Endothelial cell of umbilical vein (primary cell): ENCODE data around the gene PIEZO2. TPM values are rescaled to one million over a fixed set of nuclear protein-coding genes. Genes with fewer than 3 reads are reported as not detected.

Experiments used
- BruUV-seq: library from RNA; stranded (reverse); fragments of 400-500 nt; replicated peaks from 2 replicates; lab custom pipeline; 2021; lab: Mats Ljungman, UMichigan
- CTCF ChIA-PET: fragments of 300-600, 350-600 bp; sonication (Branson Sonifier 250); formaldehyde crosslinking; loops from one replicate; lab custom pipeline; 2021; ENCODE audit warnings: antibody characterized with exemption, inconsistent platforms; lab: Charles Lee
- POLR2A ChIA-PET: fragments of 300-600, 350-600 bp; sonication (Branson Sonifier 250); formaldehyde crosslinking; loops from one replicate; lab custom pipeline; 2021; ENCODE audit warnings: antibody characterized with exemption, inconsistent platforms; lab: Charles Lee
- DNase-seq: peaks from one replicate; pipeline ENCODE4 v3.0.0-alpha.2; 2011; ENCODE audit warnings: low read depth, low spot score
- FAIRE-seq: peaks from 2 replicates; lab custom pipeline; 2011; peaks lifted over from hg19 to GRCh38; lab: Jason Lieb, UNC
- H2AFZ ChIP-seq: 2 replicates; pipeline ENCODE4 v1.6.0; 2012; ENCODE audit warnings: low read depth, low read length, control low read depth, inconsistent platforms
- H3K27ac ChIP-seq: 2 replicates; pipeline ENCODE4 v1.5.1; 2011; ENCODE audit warnings: low read depth, mild to moderate bottlenecking, control low read depth, low read length, moderate library complexity; ENCODE audit not compliant: insufficient read depth
- H3K27me3 ChIP-seq, 2 experiments: 2 replicates each; pipeline versions ENCODE4 v1.6.0 to v1.6.1; 2011; ENCODE audit warnings: low read length in 2 of 2, mixed read lengths in 1 of 2; ENCODE audit not compliant: control insufficient read depth in 2 of 2, insufficient read depth in 2 of 2
- H3K36me3 ChIP-seq, 2 experiments: 2 replicates in 1 of 2; 3 replicates in 1 of 2; pipeline ENCODE4 v1.5.1; 2011; ENCODE audit warnings: low read length in 2 of 2, mild to moderate bottlenecking in 1 of 2, moderate library complexity in 1 of 2; ENCODE audit not compliant: control insufficient read depth in 2 of 2, insufficient read depth in 2 of 2; ENCODE audit errors: extremely low read depth in 1 of 2
- H3K4me1 ChIP-seq: 3 replicates; pipeline ENCODE4 v1.5.1; 2011; ENCODE audit warnings: mild to moderate bottlenecking, low read length; ENCODE audit not compliant: control insufficient read depth, insufficient read depth; ENCODE audit errors: extremely low read depth
- H3K4me2 ChIP-seq: 2 replicates; pipeline ENCODE4 v1.6.1; 2011; ENCODE audit warnings: low read length, control low read depth, mixed read lengths; ENCODE audit not compliant: insufficient read depth
- H3K4me3 ChIP-seq, 3 experiments: fragments of 200-600 bp in 1 of 3; sonication (generic), shearing (Covaris generic) in 1 of 3; replicated peaks in 1 of 3; 2 replicates each; pipeline ENCODE4 v1.5.1; 2011 to 2016; ENCODE audit warnings: control low read depth in 3 of 3, low read length in 3 of 3, mild to moderate bottlenecking in 2 of 3, inconsistent platforms in 1 of 3, low read depth in 1 of 3, moderate library complexity in 1 of 3; ENCODE audit not compliant: insufficient read depth in 1 of 3
- H3K79me2 ChIP-seq: 2 replicates; pipeline ENCODE4 v1.6.0; 2012; ENCODE audit warnings: low read length, inconsistent platforms; ENCODE audit not compliant: control insufficient read depth, insufficient read depth
- H3K9ac ChIP-seq: replicated peaks from 2 replicates; pipeline ENCODE3; 2011; ENCODE audit warnings: low read length, control low read depth; ENCODE audit not compliant: insufficient read depth; ENCODE audit errors: extremely low read depth
- H3K9me1 ChIP-seq: replicated peaks from 3 replicates; pipeline ENCODE4 v1.6.0; 2011; ENCODE audit warnings: mild to moderate bottlenecking, low read length; ENCODE audit not compliant: control insufficient read depth, insufficient read depth; ENCODE audit errors: extremely low read depth
- H3K9me3 ChIP-seq: replicated peaks from 2 replicates; pipeline ENCODE4 v1.5.1; 2012; ENCODE audit warnings: low read length, inconsistent platforms; ENCODE audit not compliant: control insufficient read depth, insufficient read depth
- H4K20me1 ChIP-seq: replicated peaks from 2 replicates; pipeline ENCODE3; 2011; ENCODE audit warnings: mild to moderate bottlenecking, low read length; ENCODE audit not compliant: control insufficient read depth, insufficient read depth; ENCODE audit errors: extremely low read depth
- EZH2 ChIP-seq: IDR thresholded peaks from 2 replicates; pipeline ENCODE4 v1.6.1; 2012; ENCODE audit warnings: borderline replicate concordance, low read depth, mild to moderate bottlenecking, moderate library complexity, low read length, inconsistent platforms; ENCODE audit not compliant: severe bottlenecking
- FOS ChIP-seq: IDR thresholded peaks from 2 replicates; pipeline ENCODE4 v1.6.1; 2011; ENCODE audit warnings: mild to moderate bottlenecking, low read length, moderate library complexity, borderline replicate concordance; ENCODE audit not compliant: insufficient read depth
- GATA2 ChIP-seq: IDR thresholded peaks from 2 replicates; pipeline ENCODE4 v1.7.0; 2011; ENCODE audit warnings: low read depth, mild to moderate bottlenecking, moderate library complexity, mixed read lengths, low read length; ENCODE audit not compliant: insufficient read length, insufficient read depth
- JUN ChIP-seq: IDR thresholded peaks from 2 replicates; pipeline ENCODE4 v1.6.1; 2011; ENCODE audit warnings: borderline replicate concordance, low read depth; ENCODE audit not compliant: insufficient read length, insufficient read depth
- MAX ChIP-seq: IDR thresholded peaks from 2 replicates; pipeline ENCODE4 v1.6.1; 2011; ENCODE audit not compliant: insufficient read depth, insufficient read length
- MYC ChIP-seq: IDR thresholded peaks from one replicate; pipeline ENCODE4 v1.6.1; 2011; ENCODE audit warnings: mild to moderate bottlenecking, low read depth, low read length
- POLR2A ChIP-seq: IDR thresholded peaks from 2 replicates; pipeline ENCODE4 v1.6.1; 2012; ENCODE audit warnings: low read depth, mild to moderate bottlenecking, control low read depth, low read length
- POLR2AphosphoS5 ChIP-seq: IDR thresholded peaks from 2 replicates; pipeline ENCODE4 v1.6.1; 2012; ENCODE audit warnings: low read depth, mild to moderate bottlenecking, control low read depth, low read length, moderate library complexity; ENCODE audit not compliant: insufficient read depth
- dilution Hi-C: fragments of 300-500 bp; cut with MboI; formaldehyde crosslinking; loops from one replicate; pipeline ENCODE4 v1.15.0; 2019; ENCODE audit warnings: low sequenced_read_pairs; ENCODE audit not compliant: extremely low pct_ligation_motif_present
- intact Hi-C: fragments of 100-400 bp; cut with micrococcal nuclease; formaldehyde crosslinking; loops from one replicate; pipeline ENCODE4 v1.10.0; 2022
- polyA plus RNA-seq, 4 experiments: library from polyadenylated mRNA; depleted of rRNA in 3 of 4; stranded (reverse) in 3 of 4; unstranded in 1 of 4; fragments of >200 nt; gene quantifications; 2 replicates each; pipeline versions ENCODE4 v1.2.1 to v1.2.3, GENCODE V29; 2011 to 2012; ENCODE audit warnings: missing spikeins in 1 of 4
- total RNA-seq: library from RNA; stranded (reverse); gene quantifications from 2 replicates; pipeline ENCODE4 v1.2.3, GENCODE V29; 2021
- TF ChIP-seq, protein P1 (sequence below), 2 donors: IDR thresholded peaks; 1 replicate in 1 of 2; 2 replicates in 1 of 2; pipeline ENCODE4 v1.5.1; 2011; ENCODE audit warnings: low read length in 2 of 2, mild to moderate bottlenecking in 2 of 2, moderate library complexity in 2 of 2, control low read depth in 1 of 2, inconsistent platforms in 1 of 2, low read depth in 1 of 2; ENCODE audit not compliant: insufficient read depth in 1 of 2; ENCODE audit errors: extremely low read depth in 1 of 2

PIEZO2 gene
- total and polyA plus RNA-seq, 2 donors (not counting 3 experiments of a cell fraction or from before 2014, with no cell fraction given) = 1.7 to 11.2 TPM

DNA sequence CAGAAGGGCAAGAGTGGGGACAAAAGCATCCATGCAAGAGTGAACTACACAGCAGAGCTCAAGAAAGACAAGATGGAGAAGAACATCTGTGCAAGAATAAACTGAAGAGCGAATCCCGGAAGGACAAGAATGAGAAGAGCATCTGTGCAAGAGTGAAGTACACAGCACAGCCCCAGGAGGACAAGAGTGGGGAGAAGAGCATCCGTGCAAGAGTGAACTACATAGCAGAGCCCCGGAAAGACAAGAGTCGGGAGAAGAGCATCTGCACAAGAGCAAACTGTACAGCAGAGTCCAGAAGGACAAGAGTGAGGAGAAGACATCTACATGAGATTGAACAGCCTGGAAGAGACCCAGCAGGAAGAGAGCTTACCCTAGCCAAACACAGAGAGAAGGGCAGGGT, 284.6 kb downstream of the PIEZO2 start:
- Histone ChIP-seq H4K20me1 (no peaks in the 10 kb centered on the region), H3K27ac (no peak overlapping the region), H3K36me3 (no peaks in the 10 kb centered on the region), H3K9me3 (no peaks in the 10 kb centered on the region), H3K79me2 (no peaks in the 10 kb centered on the region), H3K9ac (no peak overlapping the region), H3K27me3 (no peaks in the 10 kb centered on the region), H3K4me1 (peaks cover 22% of the 10 kb centered on the region), H2AFZ (no peak overlapping the region), H3K9me1 (no peaks in the 10 kb centered on the region), H3K4me2 (no peak overlapping the region), H3K4me3 (no peak overlapping the region)
- dilution Hi-C loops = no loop called here
- TF ChIP-seq FOS = no peak
- TF ChIP-seq EZH2 = no peak
- no peak for TF ChIP-seq POLR2AphosphoS5
- no peak for TF ChIP-seq POLR2A
- TF ChIP-seq, protein P1, sequence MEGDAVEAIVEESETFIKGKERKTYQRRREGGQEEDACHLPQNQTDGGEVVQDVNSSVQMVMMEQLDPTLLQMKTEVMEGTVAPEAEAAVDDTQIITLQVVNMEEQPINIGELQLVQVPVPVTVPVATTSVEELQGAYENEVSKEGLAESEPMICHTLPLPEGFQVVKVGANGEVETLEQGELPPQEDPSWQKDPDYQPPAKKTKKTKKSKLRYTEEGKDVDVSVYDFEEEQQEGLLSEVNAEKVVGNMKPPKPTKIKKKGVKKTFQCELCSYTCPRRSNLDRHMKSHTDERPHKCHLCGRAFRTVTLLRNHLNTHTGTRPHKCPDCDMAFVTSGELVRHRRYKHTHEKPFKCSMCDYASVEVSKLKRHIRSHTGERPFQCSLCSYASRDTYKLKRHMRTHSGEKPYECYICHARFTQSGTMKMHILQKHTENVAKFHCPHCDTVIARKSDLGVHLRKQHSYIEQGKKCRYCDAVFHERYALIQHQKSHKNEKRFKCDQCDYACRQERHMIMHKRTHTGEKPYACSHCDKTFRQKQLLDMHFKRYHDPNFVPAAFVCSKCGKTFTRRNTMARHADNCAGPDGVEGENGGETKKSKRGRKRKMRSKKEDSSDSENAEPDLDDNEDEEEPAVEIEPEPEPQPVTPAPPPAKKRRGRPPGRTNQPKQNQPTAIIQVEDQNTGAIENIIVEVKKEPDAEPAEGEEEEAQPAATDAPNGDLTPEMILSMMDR (IDR thresholded peaks at IDR 0.05; ENCODE audit: extremely low read depth in 1 of 2, insufficient read depth in 1 of 2, low read depth in 1 of 2, low read length in 2 of 2) = no peak
- TF ChIP-seq MAX = no peak
- TF ChIP-seq MYC = no peak
- TF ChIP-seq GATA2 = no peak
- TF ChIP-seq JUN = no peak
- BruUV-seq = no TSS peak
- no peak for DNase-seq
- no peak for FAIRE-seq
- intact Hi-C loops = loop anchor here (5.0 kb wide), 2 partner anchors 48 to 118 kb away; no protein-coding TSS in a partner anchor
- POLR2A ChIA-PET = no interaction called here
- CTCF ChIA-PET = no interaction called here
